Glutamatergic neuron (in vitro differentiated cells): ENCODE results near the gene ANTXRL. TPM values are rescaled to one million over a fixed set of nuclear protein-coding genes. Genes with fewer than 3 reads are reported as not detected.
"Not testable (repeated sequence)": the region's sequence is repeated elsewhere in the genome, so short reads cannot be mapped to it uniquely, and the experiment has no call there.

Experiments used
- DNase-seq: peaks from one replicate; pipeline ENCODE4 v3.0.0; 2022
- H3K27ac Mint-ChIP-seq: one replicate; pipeline ENCODE4 v1.8.0; 2020; ENCODE audit warnings: mild to moderate bottlenecking, mixed read lengths, inconsistent platforms; ENCODE audit not compliant: unreplicated experiment
- H3K27me3 Mint-ChIP-seq: one replicate; pipeline ENCODE4 v1.8.0; 2020; ENCODE audit warnings: mild to moderate bottlenecking, moderate library complexity, mixed read lengths, inconsistent platforms; ENCODE audit not compliant: unreplicated experiment
- H3K36me3 Mint-ChIP-seq: one replicate; pipeline ENCODE4 v1.8.0; 2020; ENCODE audit warnings: mild to moderate bottlenecking, mixed read lengths, inconsistent platforms; ENCODE audit not compliant: unreplicated experiment
- H3K4me1 Mint-ChIP-seq: one replicate; pipeline ENCODE4 v1.8.0; 2020; ENCODE audit warnings: mild to moderate bottlenecking, low read depth, mixed read lengths, inconsistent platforms; ENCODE audit not compliant: unreplicated experiment
- H3K4me3 Mint-ChIP-seq: one replicate; pipeline ENCODE4 v1.8.0; 2020; ENCODE audit warnings: mild to moderate bottlenecking, mixed read lengths, inconsistent platforms; ENCODE audit not compliant: unreplicated experiment
- H3K9me3 Mint-ChIP-seq: one replicate; pipeline ENCODE4 v1.8.0; 2020; ENCODE audit warnings: mild to moderate bottlenecking, moderate library complexity, mixed read lengths, inconsistent platforms; ENCODE audit not compliant: unreplicated experiment
- total RNA-seq: library from RNA; stranded (reverse); fragmentation: NEBNext Ultra II Directional; extraction: Animal tissue kit (Norgen Biotek cat#: 25700); gene quantifications from one replicate; pipeline ENCODE4 v1.2.1, GENCODE V29; 2021; ENCODE audit not compliant: unreplicated experiment
- TF ChIP-seq, protein P1 (sequence below): fragments of 200-600 bp; sonication (generic); IDR thresholded peaks from one replicate; pipeline ENCODE4 v1.5.0; 2021; ENCODE audit not compliant: partially characterized antibody, unreplicated experiment

The ANTXRL gene
- total RNA-seq, 1 donor from 2014 or later = not detected

DNA sequence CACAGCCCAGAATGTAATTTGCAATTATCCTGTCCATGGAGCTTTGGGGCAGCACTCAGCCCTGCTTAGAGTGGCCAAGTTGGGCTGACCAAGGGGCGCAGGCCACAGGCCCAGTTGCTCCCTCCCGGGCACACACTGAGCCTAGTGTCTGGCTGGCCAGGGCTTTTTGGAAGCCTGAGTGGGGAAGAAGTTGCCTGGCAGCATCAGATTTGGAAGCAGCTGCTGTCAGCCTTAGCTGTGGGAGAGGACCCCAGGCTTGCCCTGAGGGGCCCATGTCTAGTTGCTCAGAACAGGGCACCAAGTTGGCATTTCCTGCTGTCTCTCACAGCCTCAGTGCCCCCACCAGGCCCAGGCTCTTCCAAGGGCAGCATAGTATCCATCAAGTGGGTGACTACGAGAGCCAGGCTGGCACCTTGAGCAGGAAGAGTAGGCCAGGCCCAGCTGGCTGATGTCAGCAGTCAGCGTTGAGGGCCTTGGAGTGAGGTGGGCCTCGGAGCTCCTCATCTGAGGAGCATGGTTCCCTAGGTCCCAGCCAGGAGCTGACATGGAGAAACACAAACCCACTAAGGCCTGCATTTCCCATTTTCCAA, 14.4 kb downstream of the ANTXRL start:
- Mint-ChIP-seq H3K9me3 (peaks cover 4% of the 10 kb centered on the region), H3K36me3 (no peaks in the 10 kb centered on the region), H3K27ac (peak overlapping the region; percentile 14), H3K27me3 (peaks cover 13% of the 10 kb centered on the region), H3K4me1 (peaks cover 15% of the 10 kb centered on the region), H3K4me3 (no peak overlapping the region)
- DNase-seq = no peak
- TF ChIP-seq, protein P1, sequence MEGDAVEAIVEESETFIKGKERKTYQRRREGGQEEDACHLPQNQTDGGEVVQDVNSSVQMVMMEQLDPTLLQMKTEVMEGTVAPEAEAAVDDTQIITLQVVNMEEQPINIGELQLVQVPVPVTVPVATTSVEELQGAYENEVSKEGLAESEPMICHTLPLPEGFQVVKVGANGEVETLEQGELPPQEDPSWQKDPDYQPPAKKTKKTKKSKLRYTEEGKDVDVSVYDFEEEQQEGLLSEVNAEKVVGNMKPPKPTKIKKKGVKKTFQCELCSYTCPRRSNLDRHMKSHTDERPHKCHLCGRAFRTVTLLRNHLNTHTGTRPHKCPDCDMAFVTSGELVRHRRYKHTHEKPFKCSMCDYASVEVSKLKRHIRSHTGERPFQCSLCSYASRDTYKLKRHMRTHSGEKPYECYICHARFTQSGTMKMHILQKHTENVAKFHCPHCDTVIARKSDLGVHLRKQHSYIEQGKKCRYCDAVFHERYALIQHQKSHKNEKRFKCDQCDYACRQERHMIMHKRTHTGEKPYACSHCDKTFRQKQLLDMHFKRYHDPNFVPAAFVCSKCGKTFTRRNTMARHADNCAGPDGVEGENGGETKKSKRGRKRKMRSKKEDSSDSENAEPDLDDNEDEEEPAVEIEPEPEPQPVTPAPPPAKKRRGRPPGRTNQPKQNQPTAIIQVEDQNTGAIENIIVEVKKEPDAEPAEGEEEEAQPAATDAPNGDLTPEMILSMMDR = no peak

DNA sequence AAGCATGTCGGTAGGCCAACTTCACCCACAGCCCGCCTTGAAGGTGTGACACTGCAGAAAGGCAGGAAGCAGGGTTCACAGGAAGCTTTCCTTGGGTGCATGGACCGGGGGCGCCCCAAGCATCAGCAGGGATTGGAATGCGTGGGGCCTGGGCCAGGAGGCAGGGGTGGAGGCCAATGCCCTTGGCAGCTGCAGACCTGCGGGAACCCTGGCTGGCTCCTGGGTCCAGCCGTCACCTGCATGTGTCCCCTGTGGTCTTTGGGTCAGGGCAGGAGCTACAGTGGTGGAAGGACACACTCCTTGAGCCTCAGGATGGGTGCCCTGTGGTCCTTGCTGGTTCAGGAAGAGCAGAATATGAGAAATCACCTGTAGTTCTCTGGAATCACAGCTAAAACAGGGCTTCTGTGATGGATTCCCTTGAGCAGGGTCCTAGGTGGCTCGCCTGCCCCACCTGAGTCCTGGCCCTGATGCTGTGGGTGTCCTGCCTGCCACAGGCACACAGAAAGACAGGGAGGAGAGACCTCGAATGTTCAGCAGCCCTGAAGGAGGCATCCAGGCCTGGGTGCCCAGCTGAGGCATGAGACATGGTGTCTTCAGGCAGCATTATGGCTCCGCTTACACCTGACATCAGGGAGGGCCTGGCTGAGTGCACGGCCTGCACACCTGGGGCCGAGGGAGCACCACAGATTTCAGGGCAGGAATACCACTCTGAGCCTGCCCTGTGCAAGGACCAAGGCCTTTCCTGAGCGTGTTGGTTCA, 15.1 kb downstream of the ANTXRL start:
- peaks cover 13% of the 10 kb centered on the region for H3K27me3 Mint-ChIP-seq
- peaks cover 4% of the 10 kb centered on the region for H3K9me3 Mint-ChIP-seq
- H3K4me1 Mint-ChIP-seq = peaks cover 15% of the 10 kb centered on the region
- no peak overlapping the region for H3K27ac Mint-ChIP-seq
- H3K4me3 Mint-ChIP-seq = no peak overlapping the region
- no peaks in the 10 kb centered on the region for H3K36me3 Mint-ChIP-seq
- TF ChIP-seq, protein P1 = no peak
- DNase-seq = no peak

DNA sequence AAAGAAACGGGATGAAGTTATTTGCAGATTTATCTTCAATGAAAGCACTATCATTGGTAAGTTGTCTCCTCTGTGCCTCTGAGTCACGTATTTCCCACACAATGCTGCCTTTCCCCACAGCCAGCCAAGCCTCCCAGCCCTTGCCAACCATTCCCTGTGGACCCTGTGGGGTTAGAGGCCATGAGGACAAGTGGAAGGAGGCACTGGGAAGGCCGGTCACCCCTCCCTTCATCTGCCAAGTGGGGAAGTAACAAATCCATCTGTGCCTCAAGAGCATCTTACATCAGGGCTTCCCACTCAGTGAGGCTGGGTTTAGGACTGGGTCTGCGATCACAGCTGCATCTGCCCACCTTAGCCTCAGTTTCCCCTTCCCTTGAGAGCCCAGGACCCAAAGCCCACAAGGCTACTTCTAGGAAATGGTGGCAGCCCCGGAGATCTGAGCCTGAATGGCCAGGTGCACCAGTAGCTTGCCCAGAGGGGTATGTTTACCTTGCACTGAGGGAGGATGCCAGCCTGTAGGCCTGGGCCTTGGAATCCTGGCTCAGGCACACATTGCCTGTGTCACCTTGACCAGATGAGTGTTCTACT, 16.1 kb downstream of the ANTXRL start:
- not testable (repeated sequence) for H3K27ac Mint-ChIP-seq, DNase-seq, H3K9me3 Mint-ChIP-seq, H3K4me3 Mint-ChIP-seq, H3K36me3 Mint-ChIP-seq
- Mint-ChIP-seq H3K27me3 (peaks cover 13% of the 10 kb centered on the region), H3K4me1 (peaks cover 15% of the 10 kb centered on the region)

DNA sequence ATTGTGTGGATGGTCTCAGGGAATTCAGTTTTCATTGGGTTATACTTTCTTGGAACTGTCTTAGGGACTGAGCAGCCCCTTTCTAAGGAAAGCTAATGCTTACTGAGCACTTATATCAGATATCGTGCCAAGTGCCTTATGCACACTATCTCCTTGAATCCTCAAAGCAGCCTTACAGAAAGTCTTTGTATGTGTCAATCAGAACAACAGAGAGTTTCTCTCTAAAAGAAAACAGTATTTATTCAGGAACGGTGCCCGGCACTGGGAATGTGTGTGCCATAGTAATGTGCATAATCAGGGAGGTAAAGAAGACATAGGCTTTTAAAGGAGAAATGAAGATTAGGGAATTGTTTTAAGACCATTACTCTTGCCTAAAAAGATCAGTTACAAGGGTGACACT, 17.3 kb downstream of the ANTXRL start:
- Mint-ChIP-seq H3K4me1 (peaks cover 15% of the 10 kb centered on the region), H3K9me3 (peaks cover 2% of the 10 kb centered on the region), H3K36me3 (no peaks in the 10 kb centered on the region), H3K4me3 (no peak overlapping the region), H3K27me3 (peaks cover 6% of the 10 kb centered on the region), H3K27ac (no peak overlapping the region)
- TF ChIP-seq, protein P1 = no peak
- DNase-seq = no peak

DNA sequence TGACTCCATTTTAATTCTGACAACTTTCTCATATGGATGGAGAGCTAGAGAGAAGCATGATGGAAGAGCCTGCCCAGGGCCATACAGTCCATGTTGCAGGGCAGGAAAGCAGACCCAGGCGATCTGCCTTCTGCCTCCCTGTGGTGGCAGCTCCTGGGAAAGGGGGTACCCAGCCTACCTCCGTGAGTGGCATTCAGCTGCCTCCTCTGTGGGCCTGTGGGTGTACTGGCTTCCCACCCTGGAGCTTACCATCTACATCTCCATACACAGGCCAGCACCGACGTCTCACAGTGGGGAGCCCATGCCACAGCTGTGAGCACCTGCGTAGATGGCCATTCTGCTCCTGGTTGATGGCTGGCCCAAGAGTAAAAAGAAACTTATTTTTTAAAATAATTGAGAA, 17.9 kb downstream of the ANTXRL start:
- not testable (repeated sequence) for DNase-seq, H3K27me3 Mint-ChIP-seq, H3K27ac Mint-ChIP-seq, H3K4me3 Mint-ChIP-seq, H3K9me3 Mint-ChIP-seq, H3K36me3 Mint-ChIP-seq
- peaks cover 15% of the 10 kb centered on the region for H3K4me1 Mint-ChIP-seq
